HFF-Myc (cell line): ENCODE measurements around the gene TAS2R4.
"Not testable (repeated sequence)": the region's sequence is repeated elsewhere in the genome, so short reads cannot be mapped to it uniquely, and the experiment has no call there.

ENCODE experiments used
- DNase-seq: peaks from one replicate; pipeline ENCODE4 v3.0.0-alpha.2; 2011; ENCODE audit warnings: low read depth; ENCODE audit errors: extremely low read depth
- H3K4me3 ChIP-seq: replicated peaks from 2 replicates; pipeline ENCODE4 v1.5.1; 2011; ENCODE audit warnings: low read depth, mild to moderate bottlenecking, control low read depth, low read length
- CTCF ChIP-seq: IDR thresholded peaks from 2 replicates; pipeline ENCODE4 v1.5.1; 2012; ENCODE audit warnings: mild to moderate bottlenecking, low read depth, low read length, control low read depth; ENCODE audit errors: missing control alignments

TAS2R4 gene

GRCh38 chr7:141739250-141739649 lies 37.2 kb upstream of the TAS2R4 start:
- DNase-seq = no peak
- TF ChIP-seq CTCF = no peak
- peak overlapping the region; percentile 76 for H3K4me3 ChIP-seq

DNA sequence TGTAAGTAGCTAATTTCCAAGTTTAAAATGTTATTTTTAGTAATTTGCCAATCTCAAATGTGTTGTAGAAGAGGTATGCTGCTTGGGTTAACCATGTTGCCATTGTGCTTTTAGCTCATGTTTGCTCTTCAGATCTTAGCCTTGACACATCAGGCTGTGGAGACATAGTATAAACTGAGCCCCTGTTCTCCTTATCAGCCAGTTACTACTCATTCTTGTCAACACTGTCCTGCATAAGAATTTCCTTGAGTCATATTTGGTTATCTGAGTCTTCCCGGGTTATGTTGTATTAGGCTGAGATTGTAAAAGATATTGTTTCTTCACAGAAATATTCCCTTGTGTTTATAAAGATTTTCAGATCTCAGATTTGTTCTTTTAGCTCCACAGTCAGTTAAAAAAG lies 34.2 kb upstream of the TAS2R4 start:
- TF ChIP-seq CTCF = no peak
- no peak for DNase-seq
- H3K4me3 ChIP-seq = no peak overlapping the region

DNA sequence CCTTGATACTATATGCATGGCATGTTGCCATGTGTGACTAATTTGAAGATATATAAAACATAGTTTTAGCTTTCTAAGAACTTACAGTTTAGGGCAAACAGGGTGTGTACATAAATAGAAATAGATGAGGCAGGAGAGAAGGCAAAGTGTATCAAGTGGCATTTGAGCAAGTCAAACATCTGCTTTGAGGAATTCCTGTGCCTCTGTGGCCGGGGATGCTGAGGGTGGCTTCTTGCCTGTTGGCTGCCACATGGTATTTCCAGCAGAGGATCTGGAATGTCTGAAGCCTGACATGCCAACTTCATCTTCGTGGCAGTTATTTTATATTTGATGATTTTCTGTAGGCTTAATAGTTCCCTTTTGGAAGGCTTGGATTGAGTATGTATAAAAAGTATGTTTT lies 32.3 kb upstream of the TAS2R4 start:
- no peak overlapping the region for H3K4me3 ChIP-seq
- no peak for TF ChIP-seq CTCF
- DNase-seq = no peak

- H3K4me3 ChIP-seq = no peak overlapping the region
- no peak for TF ChIP-seq CTCF
- no peak for DNase-seq
Observed at GRCh38 chr7:141748396-141748795, 28.1 kb upstream of the TAS2R4 start.

DNA sequence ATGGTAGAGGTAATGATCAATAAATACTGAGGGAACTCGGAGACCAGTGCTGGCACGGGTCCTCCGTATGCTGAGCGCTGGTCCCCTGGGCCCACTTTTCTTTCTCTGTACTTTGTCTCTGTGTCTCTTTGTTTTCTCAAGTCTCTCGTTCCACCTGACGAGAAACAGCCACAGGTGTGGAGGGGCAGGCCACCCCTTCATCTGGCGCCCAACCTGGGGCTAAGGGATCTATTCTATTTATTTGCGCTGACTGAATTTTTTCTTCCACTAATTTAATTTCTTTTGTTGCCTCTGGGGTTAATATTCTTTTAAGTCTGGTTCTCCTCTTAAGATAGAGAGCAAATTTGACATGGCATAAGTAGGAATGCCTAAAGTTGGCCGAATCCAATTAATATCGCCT lies 24.6 kb upstream of the TAS2R4 start:
- not testable (repeated sequence) for DNase-seq, H3K4me3 ChIP-seq

- DNase-seq = no peak
- H3K4me3 ChIP-seq = no peak overlapping the region
- peak; percentile 33 for TF ChIP-seq CTCF
Observed at GRCh38 chr7:141752634-141753033, 23.8 kb upstream of the TAS2R4 start.

- no peak for DNase-seq
- peak; percentile 26 for TF ChIP-seq CTCF
- H3K4me3 ChIP-seq = no peak overlapping the region
Observed at GRCh38 chr7:141754939-141755338, 21.5 kb upstream of the TAS2R4 start.

DNA sequence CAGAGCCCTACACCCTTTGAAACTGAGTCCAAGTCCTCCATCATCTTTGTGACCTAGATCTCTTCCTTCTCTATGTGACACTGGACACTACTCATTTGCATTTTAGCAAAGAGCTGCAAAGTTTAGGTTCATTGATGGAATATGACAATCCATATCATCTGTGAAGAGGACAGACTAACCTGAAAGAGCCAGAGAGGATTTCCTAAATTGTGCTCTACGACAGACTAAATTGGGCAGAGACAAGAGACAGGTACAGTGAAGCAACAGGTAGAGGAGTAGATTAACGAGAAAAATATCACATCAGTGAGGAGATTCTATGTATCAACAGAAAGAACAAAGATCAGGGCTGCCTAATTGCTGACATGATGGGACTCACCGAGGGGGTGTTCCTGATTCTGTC lies 12.7 kb upstream of the TAS2R4 start, which contains the start of gene TAS2R3:
TSS of gene TAS2R3 (plus strand) at position 301 of the 400 bp plus-strand sequence. CDS start at position 363, 62 bp downstream.
- TF ChIP-seq CTCF = no peak
- no peak for DNase-seq
- no peak within 1 kb of the TSS for H3K4me3 ChIP-seq

DNA sequence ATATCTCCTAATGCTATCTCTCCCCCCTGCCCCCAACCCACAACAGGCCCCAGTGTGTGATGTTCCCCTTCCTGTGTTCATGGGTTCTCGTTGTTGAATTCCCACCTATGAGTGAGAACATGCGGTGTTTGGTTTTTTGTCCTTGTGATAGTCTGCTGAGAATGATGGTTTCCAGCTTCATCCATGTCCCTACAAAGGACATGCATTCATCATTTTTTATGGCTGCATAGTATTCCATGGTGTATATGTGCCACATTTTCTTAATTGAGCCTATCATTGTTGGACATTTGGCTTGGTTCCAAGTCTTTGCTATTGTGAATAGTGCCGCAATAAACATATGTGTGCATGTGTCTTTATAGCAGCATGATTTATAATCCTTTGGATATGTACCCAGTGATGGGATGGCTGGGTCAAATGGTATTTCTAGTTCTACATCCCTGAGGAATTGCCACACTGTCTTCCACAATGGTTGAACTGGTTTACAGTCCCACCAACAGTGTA lies 6.3 kb upstream of the TAS2R4 start:
- not testable (repeated sequence) for DNase-seq

More for the DNA sequence above, 6.3 kb upstream of the TAS2R4 start:
- not testable (repeated sequence) for H3K4me3 ChIP-seq
